Inferior parietal cortex (tissue), 1 donor: Measurements from ENCODE around the gene LENG8.
"Not testable (repeated sequence)": the region's sequence is repeated elsewhere in the genome, so short reads cannot be mapped to it uniquely, and the experiment has no call there.

Experiments used
- DNase-seq: peaks from one replicate; pipeline ENCODE4 v3.0.0-alpha.2; 2016; ENCODE audit errors: extremely low spot score

Gene LENG8

GRCh38 chr19:54440641-54441040 lies 8.4 kb upstream of the LENG8 start:
- DNase-seq: no peak

GRCh38 chr19:54444737-54445136 lies 4.3 kb upstream of the LENG8 start:
- no peak for DNase-seq

- not testable (repeated sequence) for DNase-seq
These were observed 2.6 kb upstream of the LENG8 start for GRCh38 chr19:54446349-54446748.

GRCh38 chr19:54448040-54448773 lies 792 bp upstream of the LENG8 start:
- DNase-seq: no peak

GRCh38 chr19:54449701-54450069 lies 686 bp downstream of the LENG8 start:
- DNase-seq: no peak

- DNase-seq: no peak
These were observed 2.4 kb downstream of the LENG8 start for GRCh38 chr19:54451331-54451871.

- no peak for DNase-seq
These were observed 3.0 kb downstream of the LENG8 start for GRCh38 chr19:54451997-54452396.

GRCh38 chr19:54452626-54453025 lies 3.6 kb downstream of the LENG8 start:
- no peak for DNase-seq

GRCh38 chr19:54453921-54454780 lies 5.2 kb downstream of the LENG8 start:
- no peak for DNase-seq

- no peak for DNase-seq
These were observed 6.0 kb downstream of the LENG8 start for GRCh38 chr19:54454781-54455675.

- no peak for DNase-seq
These were observed 6.9 kb downstream of the LENG8 start for GRCh38 chr19:54455786-54456422.

- no peak for DNase-seq
These were observed 7.7 kb downstream of the LENG8 start for GRCh38 chr19:54456423-54457373.

- no peak for DNase-seq
These were observed 9.0 kb downstream of the LENG8 start for GRCh38 chr19:54457773-54458647.

- DNase-seq: no peak
These were observed 9.8 kb downstream of the LENG8 start for GRCh38 chr19:54458648-54459281.

- no peak for DNase-seq
These were observed 10.6 kb downstream of the LENG8 start for GRCh38 chr19:54459282-54460229.

- no peak for DNase-seq
These were observed 11.4 kb downstream of the LENG8 start for GRCh38 chr19:54460230-54461005.

GRCh38 chr19:54461210-54461609 lies 12.2 kb downstream of the LENG8 start:
- no peak for DNase-seq
